WI38 (cell line): ENCODE results near the gene SF3B6.

Source experiments
- H3K4me3 ChIP-seq: 2 replicates; pipeline ENCODE4 v1.5.1; 2011; ENCODE audit warnings: low read depth, mild to moderate bottlenecking, control low read depth, low read length
- TF ChIP-seq, protein P1 (sequence below): IDR thresholded peaks from 2 replicates; pipeline ENCODE4 v1.5.1; 2012; ENCODE audit warnings: low read depth, mild to moderate bottlenecking, control low read depth, low read length

SF3B6 gene

DNA sequence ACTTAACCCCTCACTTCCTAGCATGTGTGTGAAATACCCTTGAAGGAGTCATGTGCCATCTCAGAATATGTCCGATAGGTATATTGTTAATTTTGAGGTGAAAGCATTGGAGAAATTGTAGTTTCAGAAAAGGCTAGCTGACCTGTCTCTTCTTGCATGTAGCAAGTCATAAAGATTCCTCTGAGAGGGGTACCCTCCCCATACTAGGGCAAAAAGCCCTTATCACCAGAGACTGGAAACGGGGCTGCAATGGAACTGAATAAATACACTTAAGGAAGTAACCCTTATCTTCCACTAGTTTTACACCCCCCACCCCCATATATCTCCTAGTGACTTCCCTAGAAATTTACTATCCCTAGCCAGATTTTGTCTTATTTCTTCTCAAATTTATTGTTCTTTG is 1.8 kb upstream of the SF3B6 start:
- H3K4me3 ChIP-seq, result no peak overlapping the region; the same call in 1 of the 2 replicates
- TF ChIP-seq, protein P1, sequence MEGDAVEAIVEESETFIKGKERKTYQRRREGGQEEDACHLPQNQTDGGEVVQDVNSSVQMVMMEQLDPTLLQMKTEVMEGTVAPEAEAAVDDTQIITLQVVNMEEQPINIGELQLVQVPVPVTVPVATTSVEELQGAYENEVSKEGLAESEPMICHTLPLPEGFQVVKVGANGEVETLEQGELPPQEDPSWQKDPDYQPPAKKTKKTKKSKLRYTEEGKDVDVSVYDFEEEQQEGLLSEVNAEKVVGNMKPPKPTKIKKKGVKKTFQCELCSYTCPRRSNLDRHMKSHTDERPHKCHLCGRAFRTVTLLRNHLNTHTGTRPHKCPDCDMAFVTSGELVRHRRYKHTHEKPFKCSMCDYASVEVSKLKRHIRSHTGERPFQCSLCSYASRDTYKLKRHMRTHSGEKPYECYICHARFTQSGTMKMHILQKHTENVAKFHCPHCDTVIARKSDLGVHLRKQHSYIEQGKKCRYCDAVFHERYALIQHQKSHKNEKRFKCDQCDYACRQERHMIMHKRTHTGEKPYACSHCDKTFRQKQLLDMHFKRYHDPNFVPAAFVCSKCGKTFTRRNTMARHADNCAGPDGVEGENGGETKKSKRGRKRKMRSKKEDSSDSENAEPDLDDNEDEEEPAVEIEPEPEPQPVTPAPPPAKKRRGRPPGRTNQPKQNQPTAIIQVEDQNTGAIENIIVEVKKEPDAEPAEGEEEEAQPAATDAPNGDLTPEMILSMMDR, result no peak

DNA sequence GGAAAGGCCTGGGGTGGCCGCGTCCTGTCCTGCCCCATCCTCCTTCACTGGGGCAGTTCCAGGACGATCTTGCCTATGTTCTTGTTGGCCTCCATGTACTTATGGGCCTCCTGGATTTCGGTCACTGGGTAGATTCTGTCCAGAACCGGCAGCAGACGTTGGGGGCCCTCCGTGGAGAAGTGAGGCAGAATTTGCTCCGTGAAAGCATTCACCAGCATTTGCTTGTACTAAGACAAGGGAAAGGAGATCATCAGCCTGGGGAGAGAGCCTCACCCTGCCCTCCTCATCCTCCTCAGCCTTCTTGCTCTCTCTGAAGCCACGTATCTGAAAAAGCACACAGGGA is 1.4 kb upstream of the SF3B6 start:
- H3K4me3 ChIP-seq, result peak overlapping the region; percentile 94

DNA sequence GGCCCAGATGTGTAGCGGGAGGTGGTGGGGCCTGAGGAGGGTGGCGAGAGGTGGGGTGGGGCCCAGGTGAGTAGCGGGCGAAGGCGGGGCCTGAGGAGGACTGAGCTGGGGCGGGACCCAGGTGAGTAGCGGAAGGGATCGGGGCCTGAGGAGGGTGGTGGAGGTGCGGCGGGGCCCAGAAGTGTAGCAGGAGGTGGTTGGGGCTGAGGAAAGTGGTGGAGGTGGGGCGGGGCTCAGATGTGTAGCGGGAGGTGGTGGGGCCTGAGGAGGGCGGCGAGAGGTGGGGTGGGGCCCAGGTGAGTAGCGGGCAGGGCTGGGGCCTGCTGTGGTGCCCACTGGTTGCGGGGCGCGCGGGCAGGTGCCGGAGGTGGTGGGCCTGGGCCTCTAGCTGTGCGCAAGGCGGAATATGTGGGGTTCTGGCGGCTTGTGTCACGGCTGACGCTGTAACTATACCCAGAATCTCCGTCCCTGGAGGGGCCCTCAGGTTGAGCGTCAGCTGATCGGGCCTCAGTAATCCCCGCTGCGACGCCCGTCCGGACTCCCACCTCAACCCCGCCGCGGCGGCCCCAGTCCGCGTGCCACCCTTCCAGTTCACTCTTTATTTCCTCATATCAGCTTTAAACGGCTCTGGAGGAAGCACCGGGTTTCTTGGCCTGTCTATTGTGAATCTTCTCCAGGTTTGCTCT is 866 bp upstream of the SF3B6 start:
- TF ChIP-seq, protein P1, result no peak
- peak overlapping the region; percentile 94 for H3K4me3 ChIP-seq

More for the DNA sequence above, 1.4 kb upstream of the SF3B6 start:
- TF ChIP-seq, protein P1, result no peak

DNA sequence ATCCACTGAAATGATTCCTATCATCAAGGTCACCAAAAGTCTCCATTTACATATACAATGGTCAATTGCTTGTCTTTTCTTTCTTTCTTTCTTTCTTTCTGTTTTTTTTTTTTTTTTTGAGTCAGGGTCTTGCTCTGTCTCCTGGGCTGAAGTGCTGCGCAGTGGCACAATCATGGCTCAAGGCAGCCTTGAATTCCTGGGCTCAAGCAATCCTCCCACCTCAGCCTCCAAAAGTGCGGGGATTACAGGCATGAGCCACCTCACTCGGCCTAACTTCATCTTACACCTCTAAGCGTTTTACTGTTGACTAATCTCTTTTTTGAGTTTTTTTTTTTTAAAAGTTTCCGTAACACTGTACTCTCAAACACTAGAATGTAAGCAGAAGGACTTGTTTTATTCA is 867 bp downstream of the SF3B6 start:
- TF ChIP-seq, protein P1, result no peak
- peak overlapping the region; percentile 94 for H3K4me3 ChIP-seq

DNA sequence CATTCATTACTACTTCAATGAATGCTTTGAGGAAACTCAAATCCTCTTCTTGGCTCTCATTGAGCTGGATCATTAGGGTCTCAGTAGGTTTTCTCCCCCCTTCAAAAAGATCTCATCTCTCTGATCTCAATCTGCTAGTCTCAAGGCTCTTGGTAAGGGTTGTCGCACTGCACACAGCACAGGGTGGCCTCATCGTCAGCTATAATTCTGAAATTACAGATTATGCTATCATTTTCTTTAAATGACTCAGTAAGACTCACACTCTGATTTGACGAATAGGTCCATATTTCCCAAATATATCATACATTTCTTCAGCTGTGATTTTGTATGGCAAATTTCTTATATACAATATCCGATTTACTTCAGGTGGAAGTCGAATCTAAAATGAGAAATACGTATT is 2.3 kb downstream of the SF3B6 start:
- TF ChIP-seq, protein P1, result no peak
- no peak overlapping the region for H3K4me3 ChIP-seq

DNA sequence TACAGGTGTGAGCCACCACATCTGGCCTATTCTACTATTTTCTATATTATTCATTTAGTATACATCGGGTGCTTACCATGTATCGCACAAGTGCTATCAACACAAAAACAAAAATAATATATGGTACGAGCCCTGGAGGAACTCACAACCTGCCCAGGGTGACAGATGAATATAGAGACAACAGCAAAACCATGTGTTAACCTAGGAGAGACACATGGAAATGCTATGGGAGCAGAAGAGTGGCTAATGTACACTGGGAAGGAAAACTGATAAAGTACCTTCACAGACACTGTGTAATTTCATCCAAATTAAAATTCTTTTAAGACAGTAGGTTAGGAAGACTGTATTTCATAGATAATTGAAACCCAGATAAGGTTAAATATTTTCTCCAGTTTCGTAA is 3.9 kb downstream of the SF3B6 start:
- no peak overlapping the region for H3K4me3 ChIP-seq

DNA sequence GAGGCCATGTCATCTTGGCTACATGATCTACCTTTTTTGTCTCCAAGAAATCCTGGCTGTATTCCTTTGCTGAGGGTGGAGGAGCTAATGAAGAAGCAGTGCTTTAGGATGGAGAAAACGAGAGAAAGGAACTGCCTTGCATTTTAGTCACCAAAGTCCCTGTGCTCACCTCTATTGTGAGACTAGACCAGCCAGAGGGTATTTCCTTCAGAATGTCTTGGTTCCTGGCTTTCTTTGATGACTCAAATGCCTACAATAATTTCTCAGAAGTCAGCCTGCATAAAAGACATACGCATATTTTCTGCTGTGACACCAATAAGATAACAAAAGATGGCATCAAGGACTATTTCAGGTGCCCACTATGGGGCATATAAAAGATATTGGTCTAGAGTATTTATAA is 10.8 kb downstream of the SF3B6 start:
- H3K4me3 ChIP-seq, result no peak overlapping the region
- TF ChIP-seq, protein P1, result no peak

More for the DNA sequence above, 3.9 kb downstream of the SF3B6 start:
- TF ChIP-seq, protein P1, result no peak
